Measurements from ENCODE around the gene KBTBD12.
"Not testable (repeated sequence)": the region's sequence is repeated elsewhere in the genome, so short reads cannot be mapped to it uniquely, and the experiment has no call there.

Gene KBTBD12

DNA sequence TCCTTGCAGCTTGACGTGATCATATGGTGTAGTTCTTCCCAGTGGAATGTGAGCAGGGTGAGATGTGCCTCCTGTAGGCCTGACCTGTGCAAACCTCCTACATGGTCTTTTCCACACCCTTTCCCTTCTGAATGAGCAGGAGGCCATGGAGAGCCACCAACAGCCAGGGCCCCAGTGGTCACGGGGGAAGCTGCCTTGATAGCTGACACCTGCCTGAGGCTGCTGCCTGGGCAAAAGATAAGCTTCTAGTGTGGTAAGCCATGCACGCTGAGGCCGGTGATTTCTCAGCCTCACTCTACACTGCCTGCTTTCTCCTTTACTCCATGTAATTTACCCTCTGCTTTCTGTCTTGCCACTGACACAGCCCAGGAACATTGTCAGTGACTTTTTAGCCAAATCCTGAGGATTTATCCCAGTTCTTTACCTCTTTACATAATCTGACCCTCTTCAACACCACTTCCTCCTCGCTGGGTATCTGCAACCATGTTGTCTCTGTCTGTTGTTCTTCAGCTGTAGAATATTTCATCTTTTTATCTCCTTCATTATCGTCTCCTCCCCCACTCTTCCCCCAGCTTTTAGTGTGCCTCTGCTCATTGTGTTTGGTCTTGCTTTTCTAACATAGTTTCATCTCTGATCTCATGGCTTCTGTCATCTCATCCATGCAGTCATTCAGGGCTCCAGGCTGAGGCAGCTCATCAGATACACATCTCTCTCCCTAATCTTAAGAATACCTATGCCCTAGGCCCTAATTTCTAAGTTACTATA is 11.2 kb upstream of the KBTBD12 start:
- no peak for DNase-seq

DNA sequence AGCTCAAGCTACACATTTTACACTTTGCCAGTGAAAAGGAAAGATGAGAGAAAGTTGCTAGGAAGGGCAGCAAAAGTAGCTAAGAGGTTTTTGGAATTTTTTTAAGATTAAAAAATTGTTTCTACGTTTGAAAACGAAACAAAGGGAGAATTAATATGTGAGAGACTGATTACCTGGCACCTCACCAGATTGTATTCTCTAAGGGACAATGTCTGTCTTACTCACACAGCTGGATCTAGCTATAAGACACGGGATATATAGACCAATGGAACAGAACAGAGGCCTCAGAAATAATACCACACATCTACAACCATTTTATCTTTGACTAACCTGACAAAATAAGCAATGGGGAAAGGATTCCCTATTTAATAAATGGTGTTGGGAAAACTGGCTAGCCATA is 9.5 kb upstream of the KBTBD12 start:
- DNase-seq = no peak

DNA sequence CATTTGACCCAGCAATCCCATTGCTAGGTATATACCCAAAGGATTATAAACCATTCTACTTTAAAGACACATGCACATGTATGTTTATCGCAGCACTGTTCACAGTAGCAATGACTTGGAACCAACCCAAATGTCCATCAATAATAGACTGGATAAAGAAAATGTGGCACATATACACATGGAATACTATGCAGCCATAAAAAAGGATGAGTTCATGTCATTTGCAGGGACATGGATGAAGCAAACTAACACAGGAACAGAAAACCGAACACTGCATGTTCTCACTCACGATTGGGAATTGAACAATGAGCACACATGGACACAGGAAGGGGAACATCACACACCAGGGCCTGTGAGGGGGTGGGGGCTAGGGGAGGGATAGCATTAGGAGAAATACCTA is 8.4 kb upstream of the KBTBD12 start:
- DNase-seq = not testable (repeated sequence)

DNA sequence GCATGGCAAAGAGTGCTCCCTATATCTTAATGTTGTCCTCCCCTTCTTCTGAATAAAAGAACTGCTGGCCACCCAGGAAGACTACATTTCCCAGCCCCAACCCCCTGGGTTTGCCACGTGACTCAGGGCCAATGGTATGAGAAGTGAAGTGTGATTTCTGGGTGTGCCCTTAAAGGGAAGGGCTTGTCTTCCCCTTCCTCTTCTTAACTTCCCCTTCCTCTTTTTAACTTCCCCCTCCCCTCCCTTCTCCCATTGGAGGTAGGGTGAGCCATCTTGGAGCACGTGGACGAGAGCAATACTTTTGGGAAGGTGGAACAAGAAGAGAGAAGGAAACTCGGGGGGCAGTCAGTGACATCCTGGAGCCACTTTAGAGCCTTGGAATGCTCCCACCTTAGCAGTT is 6.8 kb upstream of the KBTBD12 start:
- DNase-seq = no peak

DNA sequence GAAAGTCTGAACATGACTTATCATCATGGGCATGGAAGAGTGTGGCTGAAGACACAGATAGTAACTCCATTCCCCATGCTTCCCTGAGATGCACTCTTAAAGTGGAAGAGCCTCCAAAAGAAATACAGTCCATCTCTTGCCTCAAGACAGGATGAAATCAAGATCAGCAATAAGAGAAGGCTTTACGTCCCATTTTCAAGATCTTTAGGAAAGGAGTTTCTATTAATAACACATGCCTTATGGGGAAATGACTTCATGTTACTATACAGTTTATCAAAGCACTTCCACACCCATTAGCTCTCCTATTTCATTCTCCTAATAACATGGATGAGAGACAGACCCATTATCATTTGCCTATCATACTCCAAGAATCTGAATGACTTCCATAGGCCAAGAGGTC is 6.1 kb upstream of the KBTBD12 start:
- no peak for DNase-seq

GRCh38 chr3:127909646-127910045 is 5.4 kb upstream of the KBTBD12 start:
- no peak for DNase-seq

DNA sequence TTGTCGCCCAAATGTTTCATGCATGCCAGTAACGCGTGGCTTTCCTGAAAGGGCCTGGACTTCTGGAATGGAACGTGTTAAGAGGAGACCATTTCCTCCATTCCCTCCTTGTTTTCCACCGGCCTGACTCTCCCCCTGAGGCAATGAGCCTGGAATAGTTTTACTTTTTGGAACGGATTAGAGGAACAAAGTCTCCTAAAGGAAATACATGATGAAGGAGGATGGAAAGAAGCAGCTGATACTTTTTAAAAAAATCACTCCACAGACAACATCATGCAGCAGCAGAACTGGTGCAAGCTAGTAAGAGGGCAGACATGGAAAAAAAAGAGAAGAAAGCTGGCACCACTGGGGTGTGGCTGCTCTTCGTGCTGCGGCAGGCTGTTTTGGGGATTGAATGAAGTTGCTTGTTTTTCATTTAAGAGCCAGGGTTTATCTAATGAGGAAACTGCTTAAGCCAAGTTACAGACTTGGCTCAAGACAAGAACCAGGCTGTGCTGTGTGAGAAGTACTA is 3.6 kb upstream of the KBTBD12 start:
- no peak for DNase-seq

DNA sequence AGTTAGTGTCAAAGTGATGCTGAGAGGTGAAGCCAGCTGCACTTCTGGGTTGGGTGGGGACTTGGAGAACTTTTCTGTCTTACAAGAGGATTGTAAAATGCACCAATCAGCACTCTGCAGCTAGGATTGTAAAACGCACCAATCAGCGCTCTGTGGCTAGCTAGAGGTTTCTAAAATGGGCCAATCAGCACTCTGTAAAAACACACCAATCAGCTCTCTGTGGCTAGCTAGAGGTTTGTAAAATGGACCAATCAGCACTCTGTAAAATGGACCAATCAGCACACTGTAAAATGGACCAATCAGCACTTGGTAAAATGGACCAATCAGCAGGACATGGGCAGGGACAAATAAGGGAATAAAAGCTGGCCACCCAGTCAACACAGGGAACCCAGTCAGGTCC is 1.2 kb upstream of the KBTBD12 start:
- not testable (repeated sequence) for DNase-seq

DNA sequence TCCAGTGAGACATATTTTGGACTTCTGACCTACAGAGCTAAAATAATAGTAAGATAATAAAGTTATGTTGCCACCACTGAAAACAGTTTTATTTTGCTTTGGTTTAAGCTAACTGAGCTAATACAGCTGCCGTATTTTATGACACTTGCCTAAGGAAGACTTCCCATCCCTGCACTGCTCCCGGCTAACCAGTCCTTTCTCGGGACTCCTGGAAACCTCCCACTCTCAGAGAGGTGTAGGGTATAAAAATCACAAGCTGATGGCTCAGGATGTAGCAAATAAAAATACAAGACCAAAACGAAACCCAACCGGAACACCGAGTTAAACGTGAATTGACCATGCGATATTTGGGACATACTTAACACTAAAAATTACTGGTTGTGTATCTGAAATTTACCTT is 448 bp upstream of the KBTBD12 start:
- no peak for DNase-seq

DNA sequence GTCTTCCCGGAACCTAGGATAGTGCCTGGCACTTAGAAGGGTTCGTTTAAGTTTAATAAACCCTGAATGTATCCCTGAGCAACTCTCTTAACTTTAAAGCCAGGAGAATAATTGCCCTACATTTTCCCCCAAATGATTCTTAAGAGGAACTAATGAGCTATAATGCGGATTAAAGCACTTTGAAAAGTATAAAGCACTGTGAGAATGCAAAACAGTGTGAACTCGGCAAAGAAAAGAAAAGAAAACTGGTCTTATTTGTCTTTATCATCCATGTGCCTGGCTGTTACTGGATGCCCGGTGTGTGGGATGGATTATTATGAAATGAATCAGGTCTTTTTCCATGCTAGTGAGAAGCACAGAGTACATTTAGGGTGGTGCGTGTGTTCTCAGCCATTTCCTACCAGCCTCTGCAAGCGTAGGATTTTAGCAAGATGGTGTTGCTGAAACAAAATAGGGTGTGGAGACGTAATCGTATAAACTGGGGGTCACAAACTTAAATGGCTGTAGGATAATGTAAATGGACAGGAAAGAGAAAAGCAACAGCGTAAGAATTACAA is 983 bp downstream of the KBTBD12 start:
- no peak for DNase-seq

DNA sequence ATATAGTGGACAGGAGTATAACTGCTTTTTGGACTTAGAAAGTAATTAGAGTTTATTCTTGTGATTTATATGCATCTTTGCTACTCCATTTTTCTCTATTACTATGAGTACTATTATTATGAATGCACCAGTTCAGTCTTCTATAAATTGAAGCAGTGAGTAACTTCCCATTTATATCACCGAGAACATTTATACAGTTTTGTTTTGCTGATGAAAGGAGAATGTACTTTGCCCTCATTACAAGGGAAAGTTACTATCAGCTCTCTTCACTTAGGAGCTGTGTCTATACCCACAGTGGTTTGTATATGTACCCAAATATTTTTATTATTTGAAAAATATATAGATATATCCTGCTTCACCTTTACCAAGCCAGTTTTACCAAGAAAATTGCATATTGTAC is 5.7 kb downstream of the KBTBD12 start:
- no peak for DNase-seq

DNA sequence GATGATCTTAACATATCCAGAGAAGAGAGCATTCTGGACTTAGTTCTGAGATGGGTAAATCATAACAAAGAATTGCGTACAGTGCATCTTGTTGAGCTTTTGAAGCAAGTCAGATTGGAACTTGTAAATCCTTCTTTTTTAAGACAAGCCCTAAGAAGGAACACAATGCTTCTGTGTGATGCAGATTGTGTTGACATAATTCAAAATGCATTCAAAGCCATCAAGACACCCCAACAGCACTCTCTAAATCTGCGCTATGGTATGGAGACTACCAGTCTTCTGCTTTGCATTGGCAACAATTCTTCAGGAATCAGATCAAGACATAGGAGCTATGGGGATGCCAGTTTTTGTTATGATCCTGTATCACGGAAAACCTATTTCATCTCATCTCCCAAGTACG is 8.6 kb downstream of the KBTBD12 start:
- no peak for DNase-seq

- no peak for DNase-seq
These were observed 10.4 kb downstream of the KBTBD12 start for GRCh38 chr3:127925384-127925783.

GRCh38 chr3:127927829-127928604 is 13.0 kb downstream of the KBTBD12 start:
- DNase-seq = no peak

- no peak for DNase-seq
These were observed 14.9 kb downstream of the KBTBD12 start for GRCh38 chr3:127929818-127930413.

- DNase-seq = no peak
These were observed 18.4 kb downstream of the KBTBD12 start for GRCh38 chr3:127933396-127933795.

GRCh38 chr3:127938800-127939199 is 23.8 kb downstream of the KBTBD12 start:
- DNase-seq = no peak

- DNase-seq = no peak
These were observed 25.1 kb downstream of the KBTBD12 start for GRCh38 chr3:127940116-127940515.

DNA sequence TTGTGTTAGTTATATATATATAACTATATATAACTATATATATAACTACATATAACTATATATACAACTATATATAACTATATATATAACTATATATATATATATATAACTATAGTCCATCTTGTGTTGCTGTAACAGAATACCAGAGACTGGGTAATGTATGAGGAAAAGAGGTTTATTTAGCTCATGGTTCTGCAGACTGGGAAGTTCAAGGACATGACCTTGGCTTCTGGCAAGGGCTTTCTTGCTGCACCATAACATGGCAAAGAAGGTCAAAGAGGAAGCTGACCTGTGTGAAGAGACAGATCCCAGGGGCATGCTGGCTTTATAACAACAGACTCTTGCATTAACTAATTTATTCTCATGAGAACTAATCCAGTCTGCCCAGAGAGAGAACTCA is 27.6 kb downstream of the KBTBD12 start:
- DNase-seq = no peak

DNA sequence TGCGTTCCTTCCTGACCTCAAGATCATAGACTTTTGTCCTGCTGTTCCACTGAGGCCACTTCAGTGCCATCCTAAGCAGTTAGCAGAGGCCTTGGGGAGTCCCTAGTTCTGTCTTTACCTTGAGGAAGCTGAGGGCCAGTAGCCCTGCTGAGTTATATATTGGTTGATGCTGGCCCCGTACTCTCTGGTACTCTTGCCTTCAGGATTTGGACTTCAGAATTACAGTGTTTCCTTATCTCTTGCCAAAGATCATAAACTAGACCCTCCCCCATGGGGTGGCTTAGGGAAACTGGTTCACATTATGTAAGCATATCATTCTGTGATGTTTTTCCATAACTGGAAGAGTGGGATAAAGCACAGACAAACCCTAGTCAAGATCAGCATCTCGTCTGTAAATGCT is 33.2 kb downstream of the KBTBD12 start:
- DNase-seq = no peak

GRCh38 chr3:127949446-127950055 is 34.5 kb downstream of the KBTBD12 start:
- no peak for DNase-seq

- DNase-seq = no peak
These were observed 36.2 kb downstream of the KBTBD12 start for GRCh38 chr3:127951276-127951675.

Measured in activated CD4-positive, alpha-beta T cell treated with anti-CD3 and anti-CD28 coated beads for 48 hours (primary cell).